Stimulated activated CD4-positive, alpha-beta T cell treated with anti-CD3 and anti-CD28 coated beads, Interleukin-4, amount 100 ng/mL, for 24 hours (primary cell): ENCODE measurements around the gene UBE2B.
"Not testable (repeated sequence)": the region's sequence is repeated elsewhere in the genome, so short reads cannot be mapped to it uniquely, and the experiment has no call there.

Source experiments
- DNase-seq: peaks from one replicate; pipeline ENCODE4 v3.0.0-alpha.2; 2020

UBE2B gene

DNA sequence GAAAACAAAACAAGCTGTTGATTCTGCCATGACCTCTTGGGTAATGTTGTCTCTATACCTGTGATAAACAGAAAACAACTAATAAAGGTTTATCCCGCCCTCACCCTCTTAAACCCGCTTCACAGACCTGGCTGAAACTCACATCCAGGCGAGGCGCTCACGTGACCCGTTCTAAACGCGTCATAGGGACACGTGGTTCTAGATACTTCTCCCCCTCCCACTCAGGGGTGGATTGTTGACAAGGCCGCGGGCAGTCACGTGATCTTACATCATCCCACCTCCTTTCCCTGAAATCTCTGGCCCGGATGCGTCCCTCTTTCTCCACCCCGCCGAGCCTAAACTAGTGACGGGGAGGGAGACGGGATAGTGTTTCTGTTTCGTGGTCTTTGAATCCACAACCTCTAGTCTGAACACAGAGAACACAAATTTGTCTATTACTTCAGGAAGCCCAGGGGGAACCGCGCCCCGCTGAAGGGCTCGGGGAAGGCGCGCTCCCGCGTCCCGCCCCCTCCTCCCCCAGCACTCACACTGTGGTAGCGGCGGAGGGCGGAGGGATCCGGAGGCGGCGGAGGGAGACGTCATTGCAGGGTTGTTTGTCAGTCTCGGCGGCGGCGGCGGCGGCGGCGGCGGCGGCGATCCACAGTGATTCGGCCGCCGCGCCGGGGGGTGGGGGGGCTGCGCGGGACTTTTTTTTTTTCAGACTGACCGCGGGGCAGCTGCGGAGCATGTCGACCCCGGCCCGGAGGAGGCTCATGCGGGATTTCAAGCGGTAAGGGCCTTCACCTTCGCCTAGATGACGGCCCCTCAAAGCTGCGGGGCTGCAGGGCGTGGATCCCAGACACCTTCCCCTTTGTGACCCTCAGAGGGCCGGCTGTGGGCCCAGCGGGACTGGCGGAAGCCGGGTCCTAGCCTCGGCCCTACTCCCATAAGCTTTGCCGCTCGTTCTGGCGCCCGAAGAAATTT is at the start of gene UBE2B:
UBE2B (plus strand) TSS at position 699 of the 963 bp plus-strand sequence; CDS start at position 726, 27 bp downstream.
- peak; percentile 98 for DNase-seq

DNA sequence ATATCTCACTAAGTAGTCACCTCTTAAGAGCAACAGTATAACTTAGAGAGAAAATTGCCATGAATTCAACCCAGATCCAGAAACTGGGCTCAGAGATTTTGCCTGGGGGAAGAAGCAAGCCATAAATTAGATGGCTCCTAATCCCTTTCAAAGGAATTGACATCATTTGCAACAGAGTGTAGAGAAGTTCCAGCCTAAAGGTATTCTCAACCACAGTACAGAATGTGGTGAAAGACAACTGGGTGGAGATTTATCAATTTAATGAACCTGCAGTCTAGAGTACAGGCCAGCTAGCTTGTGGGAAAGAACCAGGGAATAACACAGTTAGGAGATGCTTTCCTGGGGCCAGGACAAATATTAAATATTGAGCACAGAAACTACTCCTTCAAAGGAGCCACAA is 44.0 kb upstream of the UBE2B start:
- DNase-seq: no peak

DNA sequence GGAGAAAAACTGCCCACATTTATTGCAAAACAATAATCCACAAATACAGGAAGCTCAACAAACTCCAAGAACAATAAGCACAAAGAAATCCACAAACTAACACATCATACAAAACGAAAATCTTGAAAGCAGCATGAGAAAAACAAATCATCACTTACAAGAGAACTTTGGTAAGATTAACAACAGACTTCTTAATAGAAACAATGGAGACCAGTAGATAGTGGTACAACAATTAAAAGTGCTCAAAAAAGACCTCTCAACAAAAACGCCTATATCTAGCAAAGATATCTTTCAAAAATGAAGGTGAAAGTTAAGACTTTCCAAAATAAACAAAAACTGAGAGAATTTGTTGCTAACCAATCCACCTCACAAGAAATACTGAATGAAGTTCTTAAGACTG is 42.8 kb upstream of the UBE2B start:
- no peak for DNase-seq

DNA sequence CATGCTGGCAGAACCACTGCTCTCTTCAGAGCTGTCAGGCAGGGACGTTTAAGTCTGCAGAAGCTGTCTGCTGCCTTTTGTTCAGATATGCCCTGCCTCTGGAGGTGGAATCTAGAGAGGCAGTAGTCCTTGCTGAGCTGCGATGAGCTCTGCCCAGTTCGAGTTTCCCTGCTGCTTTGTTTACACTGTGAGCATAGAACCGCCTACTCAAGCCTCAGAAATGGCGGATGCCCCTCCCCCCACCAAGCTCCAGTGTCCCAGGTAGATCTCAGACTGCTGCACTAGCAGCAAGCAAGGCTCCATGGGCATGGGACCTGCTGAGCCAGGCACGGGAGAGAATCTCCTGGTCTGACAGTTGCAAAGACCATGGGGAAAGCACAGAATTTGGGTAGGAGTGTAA is 34.5 kb upstream of the UBE2B start:
- DNase-seq: not testable (repeated sequence)

DNA sequence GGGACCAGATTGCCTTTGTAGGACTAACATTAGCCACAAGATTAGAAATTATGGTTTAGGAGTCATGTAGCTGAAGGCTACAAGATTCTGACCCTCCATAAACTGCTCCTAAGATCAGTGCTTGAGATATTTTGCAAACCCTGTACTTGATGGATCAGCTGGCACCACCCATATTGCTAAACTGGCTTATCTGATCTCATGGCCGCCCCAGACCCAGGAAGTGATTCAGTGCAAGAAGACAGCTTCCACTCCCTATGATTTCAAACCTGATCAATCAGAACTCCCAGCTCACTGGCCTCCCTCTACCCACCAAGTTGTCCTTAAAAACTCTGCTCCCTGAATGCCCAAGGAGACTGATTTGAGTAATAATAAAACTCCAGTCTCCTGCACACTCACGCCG is 27.9 kb upstream of the UBE2B start:
- not testable (repeated sequence) for DNase-seq

DNA sequence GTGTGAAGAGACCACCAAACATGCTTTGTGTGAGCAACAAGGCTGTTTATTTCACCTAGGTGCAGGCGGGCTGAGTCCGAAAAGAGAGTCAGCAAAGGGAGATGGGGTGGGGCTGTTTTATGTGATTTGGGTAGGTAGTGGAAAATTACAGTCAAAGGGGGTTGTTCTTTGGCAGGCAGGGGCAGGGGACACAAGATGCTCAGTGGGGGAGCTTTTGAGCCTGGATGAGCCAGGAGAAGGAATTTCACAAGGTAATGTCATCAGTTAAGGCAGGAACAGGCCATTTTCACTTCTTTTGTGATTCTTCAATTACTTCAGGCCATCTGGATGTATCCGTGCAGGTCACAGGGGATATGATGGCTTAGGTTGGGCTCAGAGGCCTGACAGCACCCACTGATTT is 25.9 kb upstream of the UBE2B start:
- not testable (repeated sequence) for DNase-seq

DNA sequence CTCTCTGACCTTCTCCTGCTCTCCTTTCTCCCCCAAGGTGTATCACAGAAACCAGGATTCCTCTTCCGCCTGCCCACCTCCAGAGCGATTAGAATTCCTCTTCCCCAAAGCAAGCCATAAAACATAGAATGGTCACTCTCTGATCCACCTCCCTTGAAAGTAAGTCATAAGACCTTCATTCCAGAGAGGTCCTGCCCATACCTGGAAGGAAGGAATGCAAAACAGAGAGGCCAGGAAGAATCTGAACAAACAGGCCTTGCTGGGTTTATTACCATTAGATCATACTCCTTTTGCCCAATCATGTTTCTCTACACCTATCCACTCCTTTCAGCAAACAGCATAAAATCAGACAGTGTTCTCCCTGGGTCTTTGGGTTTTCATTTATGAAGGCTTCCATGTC is 25.4 kb upstream of the UBE2B start:
- DNase-seq: no peak

DNA sequence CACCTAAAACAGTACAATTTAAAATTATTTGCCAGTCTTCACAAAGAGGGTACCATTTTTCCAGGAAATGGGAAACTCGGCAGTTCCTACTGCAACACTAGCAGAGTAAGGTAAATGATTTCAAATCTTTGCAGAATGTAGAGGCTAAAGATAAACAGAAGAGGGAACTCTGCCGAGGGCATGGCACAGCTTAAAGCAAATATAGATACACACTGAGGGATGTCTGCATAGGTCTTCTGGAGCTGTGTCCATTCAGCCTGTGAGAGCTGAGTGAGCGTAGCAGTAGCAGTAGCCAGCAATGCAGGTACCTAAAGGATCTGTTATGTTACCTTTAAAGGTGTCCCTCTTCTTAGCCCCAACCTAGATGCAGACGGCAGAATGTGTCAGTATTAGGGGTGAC is 21.9 kb upstream of the UBE2B start:
- no peak for DNase-seq

DNA sequence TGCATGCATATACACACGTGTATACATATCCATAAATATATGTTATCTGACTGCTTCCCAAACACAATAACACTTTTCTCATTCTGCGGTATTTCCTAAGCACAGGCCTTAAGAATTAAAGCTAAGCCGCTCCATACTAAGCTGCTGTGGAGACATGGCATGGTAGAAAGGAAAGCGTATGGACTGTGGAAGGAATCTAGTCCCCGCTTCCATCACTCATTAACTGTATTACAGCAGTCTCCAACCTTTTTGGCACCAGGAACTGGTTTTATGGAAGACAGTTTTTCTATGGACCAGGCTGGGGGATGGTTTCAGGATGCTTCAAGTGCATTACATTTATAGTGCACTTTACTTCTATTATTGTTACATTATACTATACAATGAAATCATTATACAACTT is 15.7 kb upstream of the UBE2B start:
- DNase-seq: no peak

DNA sequence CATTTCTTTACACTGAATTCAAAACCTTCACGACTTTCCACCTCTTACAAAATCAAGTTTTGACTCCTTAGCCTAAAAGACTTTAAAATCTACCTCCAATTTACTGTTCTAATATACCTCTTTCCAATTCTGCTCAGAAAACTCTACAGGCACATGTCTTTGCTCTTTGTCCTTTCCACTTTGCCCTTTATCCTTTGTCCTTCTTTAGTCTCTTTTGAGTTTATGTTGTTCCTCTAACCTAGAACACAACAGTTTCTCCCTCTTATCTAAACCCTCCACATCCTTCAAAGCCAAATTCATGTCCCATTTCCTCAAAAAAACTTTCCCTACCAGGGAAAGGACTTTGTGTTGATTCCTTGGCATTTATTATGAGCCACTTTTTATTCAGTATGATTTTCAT is 5.8 kb upstream of the UBE2B start:
- no peak for DNase-seq

DNA sequence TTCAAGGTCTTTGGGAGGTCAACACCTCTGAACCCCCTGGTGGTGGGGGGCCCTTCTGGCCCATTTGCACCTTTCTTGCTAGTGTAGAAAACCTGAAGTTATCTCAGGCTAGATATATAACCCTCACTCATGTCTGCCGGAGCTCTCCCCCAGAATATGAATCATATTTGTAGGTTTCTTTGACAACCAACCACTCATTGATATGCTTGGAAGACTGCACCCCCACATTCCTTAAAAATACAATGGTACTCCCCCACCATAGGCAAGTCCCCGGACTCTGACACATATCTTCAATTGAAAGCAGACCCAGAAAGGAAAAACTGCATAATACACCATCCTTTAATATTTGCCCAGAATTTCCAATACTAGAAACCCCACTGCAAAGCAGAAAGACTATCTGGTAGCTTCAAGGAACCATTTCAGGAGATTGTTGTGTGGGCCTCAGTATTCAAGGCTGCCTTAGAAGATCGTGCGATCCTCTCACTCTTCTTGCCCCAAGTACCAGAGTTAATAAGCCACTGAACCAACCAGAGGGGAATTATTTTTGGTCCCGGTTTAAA is 978 bp upstream of the UBE2B start:
- peak; percentile 31 for DNase-seq

DNA sequence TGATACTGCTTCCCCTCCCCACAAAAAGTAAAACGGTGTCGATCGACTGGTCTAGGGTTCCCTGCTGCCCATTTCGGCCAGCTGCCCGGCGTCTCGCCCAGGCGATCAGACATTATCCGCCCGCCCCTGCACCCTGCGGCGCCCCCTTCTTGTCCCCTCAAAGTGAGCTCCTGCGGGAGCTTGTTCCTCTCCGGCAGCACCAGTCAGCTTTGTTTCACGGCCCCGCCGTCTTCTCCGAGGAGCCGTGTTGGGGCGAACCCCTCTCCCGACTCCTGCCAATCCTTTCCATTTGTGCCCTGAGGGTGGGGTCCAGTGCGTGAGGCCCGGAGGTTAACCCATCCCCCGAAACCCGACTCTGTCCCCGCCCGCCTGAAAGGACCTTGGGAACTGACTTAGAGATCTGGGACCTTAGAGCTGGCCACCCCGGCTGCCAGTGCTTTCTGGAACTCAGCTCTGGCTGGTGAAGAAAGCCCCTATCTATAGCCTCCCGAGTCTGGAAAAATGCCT is 518 bp downstream of the UBE2B start:
- peak; percentile 43 for DNase-seq

DNA sequence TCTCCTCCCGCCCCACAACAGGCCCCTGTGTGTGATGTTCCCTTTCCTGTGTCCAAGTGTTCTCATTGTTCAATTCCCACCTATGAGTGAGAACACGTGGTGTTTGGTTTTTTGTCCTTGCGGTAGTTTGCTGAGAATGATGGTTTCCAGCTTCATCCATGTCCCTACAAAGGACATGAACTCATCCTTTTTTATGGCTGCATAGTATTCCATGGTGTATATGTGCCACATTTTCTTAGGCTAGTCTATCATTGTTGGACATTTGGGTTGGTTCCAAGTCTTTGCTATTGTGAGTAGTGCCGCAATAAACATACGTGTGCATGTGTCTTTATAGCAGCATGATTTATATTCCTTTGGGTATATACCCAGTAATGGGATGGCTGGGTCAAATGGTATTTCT is 2.3 kb downstream of the UBE2B start:
- DNase-seq: not testable (repeated sequence)

DNA sequence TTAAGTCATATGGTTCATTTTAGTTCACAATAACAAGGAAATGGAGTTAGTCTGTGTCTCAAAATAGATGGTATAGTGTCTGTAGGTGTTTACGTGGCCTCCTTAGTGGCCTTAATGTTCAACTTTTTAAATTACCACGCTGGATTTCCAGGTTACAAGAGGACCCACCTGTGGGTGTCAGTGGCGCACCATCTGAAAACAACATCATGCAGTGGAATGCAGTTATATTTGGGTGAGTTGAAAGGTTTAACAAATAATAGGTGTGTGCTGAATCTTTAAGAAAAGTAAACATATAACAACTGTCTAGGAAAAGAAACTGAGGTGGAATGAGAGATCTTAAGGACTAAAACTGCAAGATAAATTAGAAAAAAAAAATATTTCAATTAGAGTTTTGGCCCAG is 2.9 kb downstream of the UBE2B start:
- no peak for DNase-seq

DNA sequence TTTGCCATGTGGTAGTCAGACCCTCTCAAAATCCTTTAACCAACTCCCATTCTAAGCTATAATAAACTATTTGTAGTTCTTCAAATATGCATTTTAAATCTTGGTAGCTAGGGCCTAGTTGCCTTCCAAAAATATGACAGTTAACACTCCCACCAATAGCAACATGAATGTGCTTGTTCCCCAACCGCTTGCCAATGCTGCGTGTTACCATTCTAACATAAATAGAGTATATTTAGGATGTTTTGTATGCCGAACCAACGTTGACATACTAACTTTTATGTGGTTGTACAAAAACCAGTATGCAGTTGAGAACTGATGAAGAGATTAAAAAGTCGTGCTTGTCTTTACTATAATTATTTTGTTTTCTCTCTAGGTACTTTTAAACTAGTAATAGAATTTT is 9.0 kb downstream of the UBE2B start:
- DNase-seq: no peak

DNA sequence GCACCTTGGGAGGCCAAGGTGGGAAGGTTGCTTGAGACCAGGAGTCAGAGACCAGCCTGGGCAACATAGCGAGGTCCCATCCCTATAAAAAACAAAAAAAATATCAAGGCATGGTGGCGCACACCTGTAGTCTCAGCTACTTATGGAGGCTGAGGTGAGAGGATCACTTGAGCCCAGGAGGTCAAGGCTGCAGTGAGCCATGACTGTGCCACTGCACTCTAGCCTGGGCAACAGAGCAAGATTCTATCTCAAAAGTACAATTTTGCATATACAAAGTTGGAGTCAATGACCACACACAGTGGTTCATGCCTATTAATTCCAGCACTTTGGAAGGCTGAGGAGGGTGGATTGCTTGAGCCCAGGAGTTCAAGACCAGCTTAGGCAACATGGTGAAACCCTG is 10.8 kb downstream of the UBE2B start:
- not testable (repeated sequence) for DNase-seq

DNA sequence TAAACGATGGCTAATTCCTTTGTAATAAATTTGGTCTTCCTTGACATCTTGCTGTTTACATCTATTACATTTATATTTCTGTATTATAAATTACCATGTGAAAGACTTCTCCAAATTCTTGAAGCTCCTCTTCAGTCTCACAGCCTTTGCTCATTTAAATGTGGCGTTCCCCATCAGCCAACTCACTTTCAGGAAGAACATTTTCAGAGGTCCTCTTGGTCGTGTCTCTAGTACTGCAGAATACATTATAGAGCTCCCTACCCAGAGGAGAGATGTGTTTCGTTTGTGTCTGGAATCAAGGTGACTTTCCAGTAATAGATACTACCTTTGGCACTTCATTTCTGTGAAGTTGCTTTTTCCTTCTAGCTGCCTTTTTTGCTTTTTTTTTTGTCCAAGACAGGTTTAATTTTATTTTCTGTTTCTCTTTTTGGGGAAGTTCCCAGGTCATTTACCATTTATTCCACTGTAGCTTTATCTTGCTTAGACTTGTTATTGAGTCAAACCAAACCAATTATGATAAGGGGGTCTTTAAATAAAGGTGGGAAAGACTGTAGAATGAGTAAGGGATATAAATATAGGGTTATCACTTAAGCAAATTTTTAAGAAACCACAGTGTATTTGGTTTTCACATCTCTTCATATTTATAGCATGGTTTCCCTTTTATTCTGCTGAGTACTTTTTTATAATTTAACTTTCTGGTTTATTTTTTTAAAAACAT is 12.8 kb downstream of the UBE2B start:
- DNase-seq: no peak

DNA sequence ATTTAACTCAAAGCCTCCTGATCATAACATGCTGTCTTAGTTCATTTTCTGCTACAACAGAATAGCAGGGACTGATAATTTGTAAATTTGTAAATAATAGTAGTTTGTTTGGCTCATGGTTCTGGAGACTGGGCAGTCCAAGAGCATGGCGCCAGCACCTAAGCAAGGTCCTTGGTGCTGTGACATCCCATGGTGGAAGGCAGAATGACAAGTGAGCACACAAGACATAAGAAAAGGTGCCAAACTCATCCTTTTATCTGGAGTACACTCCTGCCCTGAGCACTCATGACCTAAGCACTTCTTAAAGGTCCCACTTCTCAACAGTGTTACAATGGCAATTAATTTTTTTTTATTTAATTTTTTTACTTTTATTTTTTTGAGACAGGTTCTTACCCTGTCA is 16.1 kb downstream of the UBE2B start:
- no peak for DNase-seq

DNA sequence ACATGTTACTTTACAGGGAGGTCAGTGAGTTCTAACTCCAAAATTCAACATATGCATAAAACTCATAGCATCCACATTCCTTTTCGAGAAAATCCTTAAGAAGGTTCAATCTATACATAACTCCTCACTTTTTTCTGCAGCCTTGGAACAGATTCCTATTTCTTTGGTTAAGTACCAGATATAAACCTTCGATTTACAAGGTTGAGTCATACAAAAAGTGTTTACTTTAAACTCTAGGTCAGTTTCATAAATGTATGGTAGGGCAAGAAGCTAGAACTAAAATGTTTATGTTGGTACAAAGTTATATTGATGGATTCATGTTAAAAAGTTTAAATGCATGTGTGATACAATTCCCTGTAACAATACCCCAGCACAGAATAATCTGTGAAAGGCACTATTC is 20.9 kb downstream of the UBE2B start:
- DNase-seq: no peak

DNA sequence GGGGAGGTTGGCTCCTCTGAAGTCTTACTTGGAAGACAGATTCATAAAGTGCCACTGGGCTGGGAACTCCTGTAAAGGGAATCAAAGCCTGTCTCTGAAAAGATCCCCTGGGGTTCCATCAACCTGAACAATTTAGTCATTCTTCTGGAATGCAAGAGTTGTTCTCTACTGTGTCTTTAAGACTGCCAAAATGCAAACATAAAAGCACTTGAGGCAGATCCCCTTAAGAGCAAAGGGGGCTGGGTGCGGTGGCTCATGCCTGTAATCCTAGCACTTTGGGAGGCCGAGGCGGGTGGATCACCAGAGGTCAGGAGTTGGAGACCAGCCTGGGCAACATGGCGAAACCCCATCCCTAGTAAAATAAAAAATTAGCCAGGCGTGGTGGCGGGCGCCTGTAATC is 23.6 kb downstream of the UBE2B start:
- no peak for DNase-seq

DNA sequence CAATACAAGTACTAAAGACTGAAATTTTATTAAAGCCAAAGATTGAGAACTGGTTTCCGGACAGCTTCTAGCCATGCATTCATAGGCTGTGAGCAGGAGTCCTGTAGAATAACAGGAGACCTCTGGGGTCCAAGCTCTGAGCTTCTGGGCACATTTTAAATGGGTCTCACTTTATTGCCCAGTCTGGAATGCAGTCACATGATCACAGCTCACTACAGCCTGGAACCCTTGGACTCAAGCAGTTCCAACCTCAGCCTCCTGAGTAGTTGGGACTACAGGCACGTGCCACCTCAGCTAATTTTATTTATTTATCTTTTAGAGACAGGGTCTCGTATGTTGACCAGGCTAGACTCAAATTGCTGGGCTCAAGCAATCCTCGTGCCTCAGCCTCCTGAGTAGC is 24.9 kb downstream of the UBE2B start:
- no peak for DNase-seq

DNA sequence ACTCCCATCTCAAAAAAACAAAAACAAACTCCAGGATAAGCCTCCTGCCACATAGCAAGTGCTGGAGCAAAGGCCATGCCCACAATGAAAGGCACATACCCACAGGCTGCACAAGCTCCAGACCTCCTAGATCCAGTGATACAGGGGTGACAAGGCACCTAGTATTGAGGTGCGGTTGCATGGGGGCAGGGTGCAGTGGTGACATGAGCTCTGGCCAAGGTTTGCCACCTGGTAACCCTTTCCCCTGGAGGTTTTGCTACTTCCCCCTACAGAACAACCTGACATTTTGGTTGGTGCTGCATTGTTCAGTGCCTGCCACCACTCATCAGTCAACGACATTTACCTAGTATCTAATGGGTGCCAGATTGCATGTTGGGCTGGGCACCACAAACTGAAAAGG is 25.8 kb downstream of the UBE2B start:
- no peak for DNase-seq

DNA sequence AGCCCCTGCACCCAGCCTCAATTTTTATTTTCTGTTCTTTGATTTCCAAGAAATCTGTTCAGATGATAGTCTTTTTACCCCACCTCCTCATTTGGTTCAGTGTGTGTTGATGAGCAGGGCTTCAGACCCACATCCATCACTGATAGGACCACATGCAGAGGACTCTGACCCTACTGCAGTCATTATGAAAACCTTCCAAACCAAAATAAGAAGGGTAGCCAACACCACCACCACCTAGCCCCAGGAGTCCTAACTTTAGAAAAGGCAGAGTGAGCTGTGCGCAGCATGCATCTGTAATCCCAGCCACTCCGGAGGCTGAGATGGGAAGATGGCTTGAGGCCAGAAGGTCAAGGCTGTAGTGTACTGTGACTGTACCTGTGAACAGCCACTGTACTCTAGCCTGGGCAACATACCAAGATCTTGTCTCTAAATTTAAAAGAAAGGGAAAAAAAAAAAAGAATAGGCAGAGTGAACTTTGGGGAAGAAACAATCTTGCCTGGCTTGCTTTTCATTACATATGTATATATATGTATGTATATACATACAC is 27.3 kb downstream of the UBE2B start:
- no peak for DNase-seq
